OCI-LY1 (cell line): Measurements from ENCODE around the gene NAGLU.
A peak's percentile ranks its signal among the peaks of the same experiment; 100 is the strongest.

ENCODE experiments used
- H2AFZ ChIP-seq: fragments of 200-600 bp; sonication (generic), shearing (Covaris generic); 2 replicates; pipeline ENCODE4 v1.6.0; 2014; ENCODE audit warnings: antibody characterized with exemption, mild to moderate bottlenecking, low read length
- H3F3A ChIP-seq: fragments of 200-600 bp; sonication (generic), shearing (Covaris generic); 2 replicates; pipeline ENCODE4 v1.6.0; 2014; ENCODE audit warnings: mild to moderate bottlenecking, antibody characterized with exemption, low read length, moderate library complexity; ENCODE audit not compliant: insufficient read depth
- H3K27ac ChIP-seq: fragments of 200-600 bp; sonication (generic); 2 replicates; pipeline ENCODE4 v1.5.1; 2014; ENCODE audit warnings: low read length, mixed run types, mild to moderate bottlenecking, low read depth; ENCODE audit not compliant: poor library complexity, severe bottlenecking
- H3K27me3 ChIP-seq: fragments of 200-600 bp; sonication (generic); 2 replicates; pipeline ENCODE4 v1.6.0; 2014; ENCODE audit warnings: antibody characterized with exemption, mild to moderate bottlenecking, low read length, moderate library complexity; ENCODE audit not compliant: insufficient read depth
- H3K36me3 ChIP-seq: fragments of 200-600 bp; sonication (generic); 2 replicates; pipeline ENCODE4 v1.6.1; 2014; ENCODE audit warnings: mild to moderate bottlenecking, antibody characterized with exemption, low read length, moderate library complexity, mixed read lengths; ENCODE audit not compliant: insufficient read depth
- H3K4me1 ChIP-seq: fragments of 200-600 bp; sonication (generic); 2 replicates; pipeline ENCODE4 v1.5.1; 2014; ENCODE audit warnings: mild to moderate bottlenecking, low read length, moderate library complexity; ENCODE audit not compliant: insufficient read depth, severe bottlenecking
- H3K4me2 ChIP-seq: fragments of 200-600 bp; sonication (generic), shearing (Covaris generic); 2 replicates; pipeline ENCODE4 v1.6.1; 2014; ENCODE audit warnings: low read length
- H3K4me3 ChIP-seq: fragments of 200-600 bp; sonication (generic); 2 replicates; pipeline ENCODE4 v1.5.1; 2014; ENCODE audit warnings: low read length, low read depth, mild to moderate bottlenecking, mixed read lengths; ENCODE audit not compliant: poor library complexity, severe bottlenecking
- H3K79me2 ChIP-seq: fragments of 200-600 bp; shearing (Covaris generic); 2 replicates; pipeline ENCODE4 v1.6.1; 2016; ENCODE audit warnings: mixed run types, low read length, mixed read lengths; ENCODE audit not compliant: insufficient read depth
- H3K9ac ChIP-seq: fragments of 200-600 bp; sonication (generic), shearing (Covaris generic); 2 replicates; pipeline ENCODE4 v1.6.1; 2014; ENCODE audit warnings: mild to moderate bottlenecking, low read length, mixed read lengths
- H3K9me2 ChIP-seq: fragments of 200-600 bp; sonication (generic), shearing (Covaris generic); 2 replicates; pipeline ENCODE4 v1.6.1; 2014; ENCODE audit warnings: low read depth, mild to moderate bottlenecking, low read length, mixed read lengths
- H3K9me3 ChIP-seq: fragments of 200-600 bp; shearing (Covaris generic); 2 replicates; pipeline ENCODE4 v1.6.1; 2014; ENCODE audit warnings: low read length, mixed read lengths
- H4K20me1 ChIP-seq: fragments of 200-600 bp; sonication (generic), shearing (Covaris generic); 2 replicates; pipeline ENCODE4 v1.6.0; 2016; ENCODE audit warnings: mild to moderate bottlenecking, low read length; ENCODE audit not compliant: insufficient read depth
- CTCF ChIP-seq: fragments of 200-600 bp; sonication (generic), shearing (Covaris generic); IDR thresholded peaks from 2 replicates; pipeline ENCODE4 v1.5.1; 2017; ENCODE audit warnings: mild to moderate bottlenecking, antibody characterized with exemption, low read length, moderate library complexity, mixed read lengths
- EZH2 ChIP-seq: fragments of 200-600 bp; sonication (generic), shearing (Covaris generic); IDR thresholded peaks from 2 replicates; pipeline ENCODE4 v1.8.0; 2017; ENCODE audit warnings: borderline replicate concordance, mixed run types, mild to moderate bottlenecking, antibody characterized with exemption, low read length, moderate library complexity, mixed read lengths

The NAGLU gene

GRCh38 chr17:42527932-42528331, 8.1 kb upstream of the NAGLU start:
- Histone ChIP-seq H3K9ac (no peak overlapping the region), H2AFZ (no peak overlapping the region), H3K27ac (no peak overlapping the region), H3K4me2 (no peak overlapping the region), H3K4me3 (no peak overlapping the region), H3K27me3 (no peaks in the 10 kb centered on the region; the same call in 1 of the 2 replicates), H3F3A (no peaks in the 10 kb centered on the region), H3K9me3 (no peaks in the 10 kb centered on the region), H3K4me1 (peaks cover 23% of the 10 kb centered on the region), H3K9me2 (no peaks in the 10 kb centered on the region), H3K79me2 (no peaks in the 10 kb centered on the region), H3K36me3 (no peaks in the 10 kb centered on the region), H4K20me1 (no peaks in the 10 kb centered on the region)
- TF ChIP-seq CTCF (no peak), EZH2 (no peak)

GRCh38 chr17:42529061-42529460, 7.0 kb upstream of the NAGLU start:
- H3K9ac ChIP-seq, result no peak overlapping the region
- no peaks in the 10 kb centered on the region; the same call in 1 of the 2 replicates for H3K27me3 ChIP-seq
- no peak overlapping the region for H3K4me3 ChIP-seq
- peaks cover 23% of the 10 kb centered on the region for H3K4me1 ChIP-seq
- no peak for TF ChIP-seq CTCF
- no peaks in the 10 kb centered on the region for H3K36me3 ChIP-seq
- no peaks in the 10 kb centered on the region for H3F3A ChIP-seq
- H4K20me1 ChIP-seq, result no peaks in the 10 kb centered on the region
- H3K27ac ChIP-seq, result no peak overlapping the region
- H2AFZ ChIP-seq, result no peak overlapping the region
- H3K9me3 ChIP-seq, result no peaks in the 10 kb centered on the region
- H3K9me2 ChIP-seq, result no peaks in the 10 kb centered on the region
- H3K4me2 ChIP-seq, result no peak overlapping the region
- no peaks in the 10 kb centered on the region for H3K79me2 ChIP-seq

GRCh38 chr17:42530952-42531454, 5.0 kb upstream of the NAGLU start:
- Histone ChIP-seq H3K4me2 (no peak overlapping the region), H3K4me1 (peaks cover 34% of the 10 kb centered on the region), H3K79me2 (no peaks in the 10 kb centered on the region), H3K27me3 (no peaks in the 10 kb centered on the region; the same call in 1 of the 2 replicates), H3K9me3 (no peaks in the 10 kb centered on the region), H2AFZ (no peak overlapping the region), H3K36me3 (no peaks in the 10 kb centered on the region), H4K20me1 (no peaks in the 10 kb centered on the region), H3K9ac (no peak overlapping the region; the same call in 1 of the 2 replicates), H3K27ac (peak overlapping the region; percentile 63), H3K4me3 (no peak overlapping the region), H3K9me2 (no peaks in the 10 kb centered on the region), H3F3A (no peaks in the 10 kb centered on the region)
- TF ChIP-seq EZH2 (no peak), CTCF (no peak)
